GM23338 (cell line): ENCODE data around the gene PTH1R. TPM values are rescaled to one million over a fixed set of nuclear protein-coding genes. Genes with fewer than 3 reads are reported as not detected.

Source experiments
- ATAC-seq: fragments of 200-7000 bp; cut with Tn5 transposase; 3 replicates; pipeline ENCODE4 v1.9.1; 2020
- DNase-seq: peaks from one replicate; pipeline ENCODE4 v3.0.0-alpha.2; 2015; ENCODE audit warnings: low spot score
- H2AFZ ChIP-seq: fragments of 200-600 bp; sonication (generic); 2 replicates; pipeline ENCODE4 v1.8.0; 2016; ENCODE audit warnings: antibody characterized with exemption, mild to moderate bottlenecking, moderate library complexity
- H3F3A ChIP-seq: fragments of 200-600 bp; sonication (generic); replicated peaks from 2 replicates; pipeline ENCODE4 v1.8.0; 2017; ENCODE audit warnings: antibody characterized with exemption, mixed run types, low read depth
- H3K27ac ChIP-seq: fragments of 200-600 bp; sonication (generic); 2 replicates; pipeline ENCODE4 v1.6.1; 2016; ENCODE audit warnings: low read depth
- H3K27me3 ChIP-seq: fragments of 200-600 bp; sonication (generic); 2 replicates; pipeline ENCODE4 v1.8.0; 2016; ENCODE audit warnings: mild to moderate bottlenecking, mixed run types, moderate library complexity; ENCODE audit not compliant: insufficient read depth
- H3K36me3 ChIP-seq: fragments of 200-600 bp; sonication (generic); 2 replicates; pipeline ENCODE4 v1.8.0; 2016; ENCODE audit warnings: mild to moderate bottlenecking; ENCODE audit not compliant: insufficient read depth
- H3K4me1 ChIP-seq: fragments of 200-600 bp; sonication (generic); 2 replicates; pipeline ENCODE4 v1.8.0; 2016; ENCODE audit warnings: mild to moderate bottlenecking, moderate library complexity; ENCODE audit not compliant: insufficient read depth
- H3K4me2 ChIP-seq: fragments of 200-600 bp; sonication (generic); 2 replicates; pipeline ENCODE4 v1.7.1; 2017; ENCODE audit warnings: mixed run types
- H3K4me3 ChIP-seq: fragments of 200-600 bp; sonication (generic); 2 replicates; pipeline ENCODE4 v1.6.1; 2016; ENCODE audit warnings: mixed run types
- H3K79me2 ChIP-seq: fragments of 200-600 bp; sonication (generic); replicated peaks from 2 replicates; pipeline ENCODE4 v1.8.0; 2017; ENCODE audit warnings: mild to moderate bottlenecking; ENCODE audit not compliant: insufficient read depth
- H3K9me2 ChIP-seq: fragments of 200-600 bp; sonication (generic); 2 replicates; pipeline ENCODE4 v1.8.0; 2017; ENCODE audit not compliant: insufficient read depth
- H4K20me1 ChIP-seq: fragments of 200-600 bp; sonication (generic); replicated peaks from 2 replicates; pipeline ENCODE4 v1.8.0; 2017; ENCODE audit warnings: mild to moderate bottlenecking; ENCODE audit not compliant: insufficient read depth
- H3K27ac Mint-ChIP-seq: 2 replicates; pipeline ENCODE4 v1.8.0; 2020; ENCODE audit warnings: inconsistent platforms, mild to moderate bottlenecking, moderate library complexity, mixed read lengths
- H3K27me3 Mint-ChIP-seq: 3 replicates; pipeline ENCODE4 v1.8.0; 2022; ENCODE audit warnings: low read depth, mild to moderate bottlenecking, moderate library complexity, mixed read lengths, inconsistent platforms; ENCODE audit not compliant: insufficient read depth, poor library complexity
- H3K36me3 Mint-ChIP-seq: 3 replicates; pipeline ENCODE4 v1.8.0; 2021; ENCODE audit warnings: low read depth, mild to moderate bottlenecking, inconsistent platforms, moderate library complexity, mixed read lengths
- H3K4me1 Mint-ChIP-seq: 3 replicates; pipeline ENCODE4 v1.8.0; 2020; ENCODE audit warnings: mild to moderate bottlenecking, inconsistent platforms, mixed read lengths
- H3K4me3 Mint-ChIP-seq: 3 replicates; pipeline ENCODE4 v1.8.0; 2021; ENCODE audit warnings: moderate library complexity, mild to moderate bottlenecking, inconsistent platforms, mixed read lengths
- H3K9me3 Mint-ChIP-seq: 3 replicates; pipeline ENCODE4 v1.8.0; 2020; ENCODE audit warnings: moderate library complexity, mild to moderate bottlenecking, inconsistent platforms, mixed read lengths
- CREB1 ChIP-seq: fragments of 250-450 bp; sonication (Bioruptor Pico); IDR thresholded peaks from 2 replicates; pipeline ENCODE4 v1.5.0; 2020; ENCODE audit warnings: low read depth, mild to moderate bottlenecking, moderate library complexity
- CTCF ChIP-seq, 2 experiments: fragments of 200-600 bp in 1 of 2; sonication (generic) in 1 of 2; conservative IDR thresholded peaks; 2 replicates each; pipeline versions ENCODE4 v1.5.1 to v1.6.1; 2016 to 2017; ENCODE audit warnings: antibody characterized with exemption in 2 of 2, low read depth in 2 of 2, mild to moderate bottlenecking in 2 of 2, moderate library complexity in 1 of 2
- ETS1 ChIP-seq: IDR thresholded peaks from 2 replicates; pipeline ENCODE4 v1.6.1; 2016; ENCODE audit warnings: antibody characterized with exemption
- EZH2 ChIP-seq: fragments of 200-600 bp; sonication (generic); IDR thresholded peaks from one replicate; pipeline ENCODE4 v1.8.0; 2017; ENCODE audit warnings: antibody characterized with exemption, mild to moderate bottlenecking, low read depth; ENCODE audit not compliant: unreplicated experiment
- EZH2phosphoT487 ChIP-seq: fragments of 200-600 bp; sonication (generic); IDR thresholded peaks from one replicate; pipeline ENCODE4 v1.8.1; 2018; ENCODE audit warnings: antibody characterized with exemption; ENCODE audit not compliant: unreplicated experiment
- JUNB ChIP-seq: IDR thresholded peaks from one replicate; pipeline ENCODE4 v1.6.1; 2016; ENCODE audit warnings: antibody characterized with exemption; ENCODE audit not compliant: unreplicated experiment
- NANOG ChIP-seq: IDR thresholded peaks from 2 replicates; pipeline ENCODE4 v1.6.1; 2016; ENCODE audit warnings: antibody characterized with exemption, borderline replicate concordance
- POLR2AphosphoS5 ChIP-seq: IDR thresholded peaks from 2 replicates; pipeline ENCODE4 v1.6.1; 2016; ENCODE audit warnings: antibody characterized with exemption, low read depth
- REST ChIP-seq: IDR thresholded peaks from one replicate; pipeline ENCODE4 v1.6.1; 2018; ENCODE audit warnings: antibody characterized with exemption; ENCODE audit not compliant: unreplicated experiment
- STAT1 ChIP-seq: IDR thresholded peaks from one replicate; pipeline ENCODE4 v1.6.1; 2016; ENCODE audit warnings: antibody characterized with exemption; ENCODE audit not compliant: unreplicated experiment
- ZNF114 ChIP-seq: fragments of 250-450 bp; sonication (Bioruptor Pico); IDR thresholded peaks from 2 replicates; pipeline ENCODE4 v1.5.0; 2020; ENCODE audit warnings: mild to moderate bottlenecking, moderate library complexity
- ZNF331 ChIP-seq: fragments of 250-450 bp; sonication (Bioruptor Pico); IDR thresholded peaks from 2 replicates; pipeline ENCODE4 v1.5.0; 2020; ENCODE audit warnings: low read depth, mild to moderate bottlenecking, moderate library complexity
- ZNF462 ChIP-seq: fragments of 250-450 bp; sonication (Bioruptor Pico); IDR thresholded peaks from 2 replicates; pipeline ENCODE4 v1.5.0; 2020; ENCODE audit warnings: mild to moderate bottlenecking, moderate library complexity
- polyA plus RNA-seq: library from polyadenylated mRNA; unstranded; fragments of >200 nt; fragmentation: Nextera tagmentation; extraction: Ambion mirVana; gene quantifications from 2 replicates; pipeline ENCODE4 v1.2.1, GENCODE V29; 2016
- total RNA-seq: library from RNA; depleted of rRNA; stranded (reverse); fragments of >200 nt; shearing (Covaris generic); gene quantifications from 2 replicates; pipeline ENCODE4 v1.2.3, GENCODE V29; 2014

The PTH1R gene
- total and polyA plus RNA-seq, 2 experiments from 2014 or later = 1.3 to 1.9 TPM

- Histone ChIP-seq H3K79me2 (no peaks in the 10 kb centered on the region), H3F3A (0 out of 2 replicates have a peak, but pooled peaks cover 3% of the 10 kb centered on the region), H2AFZ (no peak overlapping the region), H3K4me2 (no peak overlapping the region), H3K27ac (no peak overlapping the region), H4K20me1 (no peaks in the 10 kb centered on the region), H3K4me1 (peaks cover 4% of the 10 kb centered on the region), H3K9me2 (no peaks in the 10 kb centered on the region), H3K36me3 (no peaks in the 10 kb centered on the region), H3K27me3 (peaks cover 14% of the 10 kb centered on the region; the same call in 1 of the 2 replicates), H3K4me3 (no peak overlapping the region)
- peaks cover 13% of the 10 kb centered on the region; the same call in 2 of the 3 replicates for H3K4me1 Mint-ChIP-seq
- TF ChIP-seq ZNF331 (CRISPR knock-in tag) = no peak
- TF ChIP-seq CREB1 (CRISPR knock-in tag) = no peak
- TF ChIP-seq NANOG = no peak
- no peak for TF ChIP-seq ETS1
- no peak for TF ChIP-seq REST
- no peak for TF ChIP-seq ZNF462 (CRISPR knock-in tag)
- no peak for TF ChIP-seq ZNF114 (CRISPR knock-in tag)
- TF ChIP-seq CTCF (conservative IDR thresholded peaks at IDR 0.05; ENCODE audit: low read depth in 2 of 2) = no peak
- no peak for TF ChIP-seq POLR2AphosphoS5
- no peak for TF ChIP-seq JUNB
- no peak for TF ChIP-seq EZH2
- TF ChIP-seq STAT1 = no peak
- TF ChIP-seq EZH2phosphoT487 = no peak
- peaks cover 9% of the 10 kb centered on the region for H3K27me3 Mint-ChIP-seq
- no peak for DNase-seq
- peaks cover 31% of the 10 kb centered on the region for H3K9me3 Mint-ChIP-seq
- H3K4me3 Mint-ChIP-seq = no peak overlapping the region
- no peak for ATAC-seq
- H3K36me3 Mint-ChIP-seq = peaks cover 6% of the 10 kb centered on the region; the same call in 2 of the 3 replicates
- H3K27ac Mint-ChIP-seq = no peak overlapping the region
These were observed 34.0 kb upstream of the PTH1R start for GRCh38 chr3:46843508-46843907.
